HL-60 (cell line): ENCODE data around the gene LRRC8D.

Experiments used
- CTCF ChIP-seq: IDR thresholded peaks from one replicate; pipeline ENCODE4 v1.5.1; 2011; ENCODE audit warnings: low read length, control low read depth, inconsistent platforms; ENCODE audit not compliant: insufficient read depth
- GABPA ChIP-seq: IDR thresholded peaks from 2 replicates; pipeline ENCODE4 v1.6.1; 2012; ENCODE audit warnings: low read depth
- SPI1 ChIP-seq: IDR thresholded peaks from 2 replicates; pipeline ENCODE4 v1.6.1; 2012; ENCODE audit warnings: low read depth, mild to moderate bottlenecking, borderline replicate concordance

DNA sequence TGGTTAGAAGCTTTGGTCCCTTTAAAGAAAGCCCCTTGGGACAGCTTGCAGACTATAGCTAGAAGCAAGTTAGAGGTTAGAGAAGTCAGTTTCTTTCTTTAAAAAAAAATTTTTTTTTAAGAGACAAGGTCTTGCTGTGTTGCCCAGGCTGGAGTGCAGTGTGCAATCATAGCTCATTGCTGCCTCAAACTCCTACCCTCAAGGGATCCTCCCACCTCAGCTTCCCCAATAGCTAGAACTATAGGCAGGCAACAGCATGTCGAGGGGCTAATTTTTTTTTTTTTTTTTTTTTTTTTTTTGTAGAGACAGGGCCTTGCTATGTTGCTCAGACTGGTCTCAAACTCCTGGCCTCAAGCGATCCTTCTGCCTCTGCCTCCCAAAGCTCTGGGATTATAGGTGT is 129.9 kb downstream of the LRRC8D start:
- TF ChIP-seq CTCF (no peak), GABPA (no peak), SPI1 (no peak)
